K562 (cell line): ENCODE measurements around the gene TSPAN18. TPM values are rescaled to one million over a fixed set of nuclear protein-coding genes. Genes with fewer than 3 reads are reported as not detected.

ENCODE experiments used
- ATF7 ChIP-seq: fragments of 450-650 bp; IDR thresholded peaks from 2 replicates; pipeline ENCODE4 v1.7.1; 2014; ENCODE audit warnings: mild to moderate bottlenecking, moderate library complexity
- BHLHE40 ChIP-seq: IDR thresholded peaks from 2 replicates; pipeline ENCODE4 v1.6.1; 2011; ENCODE audit warnings: low read length, improper control_type of control experiment
- CBFA2T3 ChIP-seq: fragments of 450-650 bp; IDR thresholded peaks from 2 replicates; pipeline ENCODE4 v1.6.1; 2017
- CBFB ChIP-seq: sonication (generic); formaldehyde crosslinking; IDR thresholded peaks from 2 replicates; pipeline ENCODE4 v1.4.0; 2020; ENCODE audit warnings: mild to moderate bottlenecking, missing genetic modification reagents
- CEBPZ ChIP-seq: fragments of 150-350 bp; IDR thresholded peaks from 2 replicates; pipeline ENCODE4 v1.6.1; 2014; ENCODE audit warnings: low read depth, mild to moderate bottlenecking, low read length, borderline replicate concordance
- CHD4 ChIP-seq: fragments of 200-600 bp; sonication (generic); IDR thresholded peaks from 3 replicates; pipeline ENCODE4 v1.6.1; 2012; ENCODE audit warnings: low read depth, mild to moderate bottlenecking, mixed read lengths, low read length, inconsistent platforms; ENCODE audit not compliant: insufficient read depth, insufficient replicate concordance, poor library complexity, severe bottlenecking
- CREM ChIP-seq: IDR thresholded peaks from 2 replicates; pipeline ENCODE4 v1.6.1; 2014; ENCODE audit warnings: antibody characterized with exemption, low read depth
- EWSR1 ChIP-seq: fragments of 450-650 bp; IDR thresholded peaks from 2 replicates; pipeline ENCODE4 v1.6.1; 2018; ENCODE audit warnings: borderline replicate concordance, mild to moderate bottlenecking, low read depth, moderate library complexity; ENCODE audit not compliant: partially characterized antibody
- HDAC6 ChIP-seq: IDR thresholded peaks from 2 replicates; pipeline ENCODE4 v1.6.1; 2012; ENCODE audit warnings: low read depth, mild to moderate bottlenecking, control low read depth, inconsistent platforms, low read length, moderate library complexity
- JUNB ChIP-seq: fragments of 450-650 bp; formaldehyde crosslinking; conservative IDR thresholded peaks from 2 replicates; pipeline ENCODE4 v1.4.0; 2020; ENCODE audit warnings: mild to moderate bottlenecking
- MBD2 ChIP-seq: sonication (generic); IDR thresholded peaks from 2 replicates; pipeline ENCODE4 v1.6.1; 2016; ENCODE audit warnings: low read depth, borderline replicate concordance
- NCOA1 ChIP-seq: fragments of 450-650 bp; IDR thresholded peaks from 2 replicates; pipeline ENCODE4 v1.6.1; 2016; ENCODE audit warnings: low read depth
- PHB2 ChIP-seq: fragments of 450-650 bp; IDR thresholded peaks from 2 replicates; pipeline ENCODE4 v1.6.1; 2017; ENCODE audit warnings: low read depth
- SAFB2 ChIP-seq: fragments of 200-400 bp; formaldehyde crosslinking; IDR thresholded peaks from 2 replicates; pipeline ENCODE4 v1.6.1; 2018; ENCODE audit warnings: borderline replicate concordance, low read length, low read depth, moderate library complexity; ENCODE audit not compliant: severe bottlenecking
- SETDB1 ChIP-seq: IDR thresholded peaks from one replicate; pipeline ENCODE4 v1.6.1; 2012; ENCODE audit warnings: low read length, control low read depth, inconsistent platforms
- SMAD2 ChIP-seq: fragments of 150-350 bp; IDR thresholded peaks from 2 replicates; pipeline ENCODE4 v1.6.1; 2014; ENCODE audit warnings: low read depth, mild to moderate bottlenecking, low read length
- SPI1 ChIP-seq: IDR thresholded peaks from 2 replicates; pipeline ENCODE4 v1.6.1; 2011; ENCODE audit warnings: low read depth, low read length, control low read depth, borderline replicate concordance
- SREBF2 ChIP-seq: sonication (generic); formaldehyde crosslinking; IDR thresholded peaks from 2 replicates; pipeline ENCODE4 v1.4.0; 2020; ENCODE audit warnings: mild to moderate bottlenecking, missing genetic modification reagents
- TCF7L2 ChIP-seq: fragments of 150-350 bp; IDR thresholded peaks from 2 replicates; pipeline ENCODE4 v1.6.1; 2016; ENCODE audit warnings: low read depth, mild to moderate bottlenecking, low read length, moderate library complexity
- ZFX ChIP-seq: sonication (generic); formaldehyde crosslinking; IDR thresholded peaks from 2 replicates; pipeline ENCODE4 v1.8.0; 2022; ENCODE audit warnings: mild to moderate bottlenecking, missing genetic modification reagents, moderate library complexity
- ZNF165 ChIP-seq: fragments of 250-450 bp; sonication (Bioruptor Pico); IDR thresholded peaks from 2 replicates; pipeline ENCODE4 v1.4.0; 2020; ENCODE audit warnings: borderline replicate concordance
- ZNF23 ChIP-seq: fragments of 250-450 bp; sonication (Bioruptor Pico); IDR thresholded peaks from 2 replicates; pipeline ENCODE4 v1.4.0; 2020; ENCODE audit warnings: mild to moderate bottlenecking
- ZNF561 ChIP-seq: fragments of 450-650 bp; formaldehyde crosslinking; conservative IDR thresholded peaks from 2 replicates; pipeline ENCODE4 v1.4.0; 2020; ENCODE audit warnings: mild to moderate bottlenecking, moderate library complexity
- ZNF695 ChIP-seq: fragments of 450-650 bp; formaldehyde crosslinking; IDR thresholded peaks from 2 replicates; pipeline ENCODE4 v1.4.0; 2020; ENCODE audit warnings: mild to moderate bottlenecking, moderate library complexity
- polyA plus RNA-seq, 8 experiments: library from polyadenylated mRNA; depleted of rRNA in 4 of 8; stranded (reverse) in 5 of 8; unstranded in 3 of 8; fragments of >200 nt; fragmentation: Nextera tagmentation in 2 of 8; fragmentation: Illumina TruSeq in 1 of 8; extraction: Ambion mirVana in 2 of 8; extraction: Trizol in 1 of 8; gene quantifications; 2 replicates each; pipeline versions ENCODE4 v1.2.1 to v1.2.3, GENCODE V29; 2011 to 2014; ENCODE audit warnings: inconsistent platforms in 1 of 8, missing spikeins in 1 of 8
- total RNA-seq, 7 experiments: library from RNA; depleted of rRNA in 6 of 7; stranded (reverse); fragments of >200 nt in 6 of 7; fragmentation: Illumina TruSeq in 2 of 7; extraction: Trizol in 2 of 7; gene quantifications; 2 replicates each; pipeline versions ENCODE4 v1.2.1 to v1.2.3, GENCODE V29; 2011 to 2021; ENCODE audit warnings: low replicate concordance in 1 of 7

Gene TSPAN18
- total and polyA plus RNA-seq, 9 of the 15 experiments (the other 6 are each of a cell fraction or from before 2014, with no cell fraction given) = 0.17 to 0.35 (median 0.22) TPM; not detected in 4

- no peak for TF ChIP-seq HDAC6
- TF ChIP-seq MBD2 = no peak; the same call in 1 of the 2 replicates
- TF ChIP-seq ATF7 = peak; percentile 85
- peak; percentile 44; the same call in 1 of the 2 replicates for TF ChIP-seq ZFX (CRISPR knock-in tag)
- no peak for TF ChIP-seq ZNF695 (CRISPR knock-in tag)
- TF ChIP-seq SAFB2 = no peak
- no peak for TF ChIP-seq SREBF2
- TF ChIP-seq CHD4 = no peak
- no peak for TF ChIP-seq CEBPZ
- TF ChIP-seq ZNF23 = no peak
- peak; percentile 82; the same call in 1 of the 2 replicates for TF ChIP-seq NCOA1
- TF ChIP-seq SMAD2 = no peak
- TF ChIP-seq EWSR1 = no peak
- peak; percentile 79 for TF ChIP-seq CREM
- no peak for TF ChIP-seq ZNF561 (CRISPR knock-in tag)
- no peak for TF ChIP-seq TCF7L2
- TF ChIP-seq ZNF165 (CRISPR knock-in tag) = no peak
- TF ChIP-seq CBFA2T3 = peak; percentile 98
- TF ChIP-seq BHLHE40 = peak; percentile 94
- TF ChIP-seq CBFB (CRISPR knock-in tag) = no peak
- no peak for TF ChIP-seq SPI1
- TF ChIP-seq PHB2 = peak; percentile 67; the same call in 1 of the 2 replicates
- TF ChIP-seq SETDB1 = no peak
- no peak for TF ChIP-seq JUNB (CRISPR knock-in tag)
These were observed 54.3 kb downstream of the TSPAN18 start (continued) for GRCh38 chr11:44780940-44781631.
